ENCODE data around the gene STAP2.
A peak's percentile ranks its signal among the peaks of the same experiment; 100 is the strongest.
"Not testable (repeated sequence)": the region's sequence is repeated elsewhere in the genome, so short reads cannot be mapped to it uniquely, and the experiment has no call there.

STAP2 gene

GRCh38 chr19:4357095-4357797, 18.6 kb upstream of the STAP2 start:
- DNase-seq: no peak

- DNase-seq: no peak
Measured at GRCh38 chr19:4354897-4355296, 16.3 kb upstream of the STAP2 start.

- DNase-seq: no peak
Measured at GRCh38 chr19:4354282-4354681, 15.7 kb upstream of the STAP2 start.

GRCh38 chr19:4352701-4353121, 14.1 kb upstream of the STAP2 start:
- peak; percentile 66 for DNase-seq

GRCh38 chr19:4350726-4351125, 12.1 kb upstream of the STAP2 start:
- DNase-seq: no peak

- DNase-seq: no peak
Measured at GRCh38 chr19:4350111-4350510, 11.5 kb upstream of the STAP2 start.

- not testable (repeated sequence) for DNase-seq
Measured at GRCh38 chr19:4349225-4349624, 10.6 kb upstream of the STAP2 start.

- DNase-seq: no peak
Measured at GRCh38 chr19:4347521-4347920, 8.9 kb upstream of the STAP2 start.

- no peak for DNase-seq
Measured at GRCh38 chr19:4346020-4346383, 7.4 kb upstream of the STAP2 start.

GRCh38 chr19:4345342-4346019, 6.9 kb upstream of the STAP2 start:
- DNase-seq: no peak

GRCh38 chr19:4343370-4344307, 5.0 kb upstream of the STAP2 start, which contains the start of gene MPND:
Gene MPND, plus strand, starts transcription at chr19:4343562. Its CDS starts 32 bp downstream, at chr19:4343594.
- DNase-seq: peak; percentile 95

GRCh38 chr19:4342615-4343369, 4.2 kb upstream of the STAP2 start:
- peak; percentile 99 for DNase-seq

- DNase-seq: no peak
Measured at GRCh38 chr19:4342314-4342614, 3.6 kb upstream of the STAP2 start.

GRCh38 chr19:4337906-4338440, 654 bp downstream of the STAP2 start:
- DNase-seq: no peak

GRCh38 chr19:4334929-4335570, 3.6 kb downstream of the STAP2 start:
- DNase-seq: no peak

GRCh38 chr19:4329858-4330257, 8.8 kb downstream of the STAP2 start:
- DNase-seq: no peak

GRCh38 chr19:4328991-4329681, 9.5 kb downstream of the STAP2 start:
- peak; percentile 65 for DNase-seq

- DNase-seq: peak; percentile 98
Measured at GRCh38 chr19:4328243-4328990, 10.2 kb downstream of the STAP2 start.

GRCh38 chr19:4327877-4328242, 10.8 kb downstream of the STAP2 start:
- DNase-seq: no peak

- DNase-seq: peak; percentile 77
Measured at GRCh38 chr19:4327252-4327876, 11.3 kb downstream of the STAP2 start.

All from activated CD4-positive, alpha-beta T cell treated with anti-CD3 and anti-CD28 coated beads, Interleukin-10, Interleukin-2, amounts not matched to agents 100 ng/mL and 50 ng/mL, durations not matched to agents 16 hours and 8 hours (primary cell).